ENCODE measurements around the gene GULP1. TPM values are rescaled to one million over a fixed set of nuclear protein-coding genes. Genes with fewer than 3 reads are reported as not detected.

The GULP1 gene
- total RNA-seq, 1 donor = 21.7 TPM

DNA sequence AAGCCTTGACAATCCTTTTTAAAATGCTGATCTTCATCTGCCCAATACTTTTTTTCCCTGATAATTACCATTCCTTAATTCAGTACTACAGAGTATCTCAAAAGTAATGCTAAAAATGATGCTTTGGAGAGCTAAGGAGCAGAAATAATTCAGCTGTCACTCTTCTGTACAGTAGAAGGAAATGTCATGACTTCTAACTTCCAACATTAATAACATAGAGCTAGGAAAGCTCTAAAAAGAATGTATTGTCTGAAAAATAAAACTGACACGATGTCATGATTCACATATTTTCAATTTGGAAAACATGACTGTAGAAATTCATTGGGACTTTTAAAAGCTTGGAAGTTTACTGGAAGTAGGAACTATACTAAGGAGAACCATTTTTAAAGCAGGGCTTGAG lies 212.3 kb downstream of the GULP1 start:
- no peaks in the 10 kb centered on the region for H3K36me3 ChIP-seq (ENCODE audit: insufficient read depth, low read length)
- H3K4me1 ChIP-seq (ENCODE audit: insufficient read depth, low read length) = no peaks in the 10 kb centered on the region
- H4K20me1 ChIP-seq (ENCODE audit: insufficient read depth, low read length) = no peaks in the 10 kb centered on the region
- no peaks in the 10 kb centered on the region for H3K79me2 ChIP-seq (ENCODE audit: insufficient read depth, low read length)
- H3K4me3 ChIP-seq (ENCODE audit: insufficient read depth, low read length) = no peak overlapping the region
- DNase-seq (ENCODE audit: insufficient read length, low spot score, missing footprints) = no peak
- no peaks in the 10 kb centered on the region for H3K9me3 ChIP-seq (ENCODE audit: low read depth, low read length)
- no peak overlapping the region for H3K4me2 ChIP-seq (ENCODE audit: insufficient read depth, low read length)
- no peak overlapping the region for H3K27ac ChIP-seq (ENCODE audit: low read depth, low read length)
- H3K27me3 ChIP-seq (ENCODE audit: insufficient read depth, low read length) = no peaks in the 10 kb centered on the region
- H2AFZ ChIP-seq (ENCODE audit: low read length) = no peak overlapping the region
- TF ChIP-seq, protein P1, sequence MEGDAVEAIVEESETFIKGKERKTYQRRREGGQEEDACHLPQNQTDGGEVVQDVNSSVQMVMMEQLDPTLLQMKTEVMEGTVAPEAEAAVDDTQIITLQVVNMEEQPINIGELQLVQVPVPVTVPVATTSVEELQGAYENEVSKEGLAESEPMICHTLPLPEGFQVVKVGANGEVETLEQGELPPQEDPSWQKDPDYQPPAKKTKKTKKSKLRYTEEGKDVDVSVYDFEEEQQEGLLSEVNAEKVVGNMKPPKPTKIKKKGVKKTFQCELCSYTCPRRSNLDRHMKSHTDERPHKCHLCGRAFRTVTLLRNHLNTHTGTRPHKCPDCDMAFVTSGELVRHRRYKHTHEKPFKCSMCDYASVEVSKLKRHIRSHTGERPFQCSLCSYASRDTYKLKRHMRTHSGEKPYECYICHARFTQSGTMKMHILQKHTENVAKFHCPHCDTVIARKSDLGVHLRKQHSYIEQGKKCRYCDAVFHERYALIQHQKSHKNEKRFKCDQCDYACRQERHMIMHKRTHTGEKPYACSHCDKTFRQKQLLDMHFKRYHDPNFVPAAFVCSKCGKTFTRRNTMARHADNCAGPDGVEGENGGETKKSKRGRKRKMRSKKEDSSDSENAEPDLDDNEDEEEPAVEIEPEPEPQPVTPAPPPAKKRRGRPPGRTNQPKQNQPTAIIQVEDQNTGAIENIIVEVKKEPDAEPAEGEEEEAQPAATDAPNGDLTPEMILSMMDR (IDR thresholded peaks at IDR 0.05; ENCODE audit: extremely low read depth, low read depth, low read length) = no peak

DNA sequence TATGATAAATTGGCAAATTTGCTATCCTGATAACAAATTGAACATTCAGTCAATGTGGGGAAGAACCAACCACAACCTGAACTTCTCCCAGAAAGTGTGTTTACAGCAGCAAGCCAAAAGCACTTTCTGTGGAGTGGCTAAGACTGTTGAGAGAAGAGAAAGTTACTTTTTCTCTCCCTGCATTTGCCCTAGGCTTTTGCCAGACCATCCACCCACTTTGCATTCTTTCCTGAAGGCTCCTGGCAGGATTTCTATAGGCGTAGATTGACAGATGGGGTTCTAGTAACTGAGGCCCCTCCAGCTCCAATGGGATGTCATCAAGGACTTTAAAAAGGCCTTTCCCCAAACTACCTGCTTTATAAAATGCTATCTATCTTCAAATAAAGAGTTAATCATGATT lies 215.2 kb downstream of the GULP1 start:
- DNase-seq (ENCODE audit: insufficient read length, low spot score, missing footprints) = no peak
- H3K36me3 ChIP-seq (ENCODE audit: insufficient read depth, low read length) = no peaks in the 10 kb centered on the region
- no peak overlapping the region for H3K4me3 ChIP-seq (ENCODE audit: insufficient read depth, low read length)
- no peaks in the 10 kb centered on the region for H3K9me3 ChIP-seq (ENCODE audit: low read depth, low read length)
- H4K20me1 ChIP-seq (ENCODE audit: insufficient read depth, low read length) = no peaks in the 10 kb centered on the region
- H3K4me2 ChIP-seq (ENCODE audit: insufficient read depth, low read length) = no peak overlapping the region
- H3K79me2 ChIP-seq (ENCODE audit: insufficient read depth, low read length) = no peaks in the 10 kb centered on the region
- H3K27ac ChIP-seq (ENCODE audit: low read depth, low read length) = no peak overlapping the region
- H3K27me3 ChIP-seq (ENCODE audit: insufficient read depth, low read length) = no peaks in the 10 kb centered on the region
- TF ChIP-seq, protein P1 (IDR thresholded peaks at IDR 0.05; ENCODE audit: extremely low read depth, low read depth, low read length) = no peak
- H2AFZ ChIP-seq (ENCODE audit: low read length) = no peak overlapping the region
- no peaks in the 10 kb centered on the region for H3K4me1 ChIP-seq (ENCODE audit: insufficient read depth, low read length)

DNA sequence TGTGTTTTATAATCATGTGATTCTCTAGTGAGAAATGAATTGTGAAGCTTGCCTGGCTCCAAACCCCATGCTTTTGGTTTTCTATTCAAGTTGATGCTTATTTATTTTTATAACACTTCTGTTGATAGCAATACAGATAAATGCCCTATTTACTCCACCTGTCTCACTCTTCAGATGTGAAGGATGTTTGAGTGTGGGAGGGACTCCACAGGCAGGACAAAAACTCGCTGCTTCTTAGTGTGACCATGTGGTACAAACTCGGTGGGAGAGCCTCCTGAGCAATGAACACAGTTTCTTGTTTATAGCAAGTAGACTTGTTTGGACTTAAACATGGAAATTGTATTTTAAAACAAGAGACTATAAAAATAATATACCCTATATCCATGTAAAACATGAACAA lies 219.7 kb downstream of the GULP1 start:
- H3K4me2 ChIP-seq (ENCODE audit: insufficient read depth, low read length) = no peak overlapping the region

DNA sequence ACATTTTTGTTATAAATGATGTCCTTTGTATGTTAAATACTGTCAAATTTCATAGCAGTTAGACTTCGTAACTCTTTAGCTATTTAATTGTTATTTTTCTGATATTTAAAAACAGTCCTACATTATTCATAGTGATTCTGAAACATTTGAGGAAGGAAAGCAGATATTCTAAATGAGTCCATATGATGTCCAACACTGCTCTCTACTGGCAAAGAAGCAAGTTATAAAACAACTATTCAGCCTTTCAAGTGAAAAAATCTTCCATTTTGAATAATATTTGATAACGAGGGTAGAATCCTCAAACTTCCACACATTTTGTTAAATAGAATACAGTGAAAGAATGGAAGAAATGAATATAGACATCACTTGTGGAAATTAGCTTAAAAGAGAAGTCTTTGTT lies 220.8 kb downstream of the GULP1 start:
- H3K79me2 ChIP-seq (ENCODE audit: insufficient read depth, low read length) = no peaks in the 10 kb centered on the region
- H3K36me3 ChIP-seq (ENCODE audit: insufficient read depth, low read length) = no peaks in the 10 kb centered on the region
- DNase-seq (ENCODE audit: insufficient read length, low spot score, missing footprints) = no peak
- H3K4me2 ChIP-seq (ENCODE audit: insufficient read depth, low read length) = peak overlapping the region; percentile 56
- no peaks in the 10 kb centered on the region for H3K27me3 ChIP-seq (ENCODE audit: insufficient read depth, low read length)
- H3K9me3 ChIP-seq (ENCODE audit: low read depth, low read length) = no peaks in the 10 kb centered on the region
- TF ChIP-seq, protein P1 (IDR thresholded peaks at IDR 0.05; ENCODE audit: extremely low read depth, low read depth, low read length) = peak; percentile 56
- no peaks in the 10 kb centered on the region for H4K20me1 ChIP-seq (ENCODE audit: insufficient read depth, low read length)
- H3K4me3 ChIP-seq (ENCODE audit: insufficient read depth, low read length) = no peak overlapping the region
- H3K27ac ChIP-seq (ENCODE audit: low read depth, low read length) = no peak overlapping the region
- peak overlapping the region; percentile 23 for H2AFZ ChIP-seq (ENCODE audit: low read length)
- H3K4me1 ChIP-seq (ENCODE audit: insufficient read depth, low read length) = no peaks in the 10 kb centered on the region

More for the DNA sequence above, 219.7 kb downstream of the GULP1 start:
- H3K36me3 ChIP-seq (ENCODE audit: insufficient read depth, low read length) = no peaks in the 10 kb centered on the region
- H4K20me1 ChIP-seq (ENCODE audit: insufficient read depth, low read length) = no peaks in the 10 kb centered on the region
- DNase-seq (ENCODE audit: insufficient read length, low spot score, missing footprints) = no peak
- H3K4me1 ChIP-seq (ENCODE audit: insufficient read depth, low read length) = no peaks in the 10 kb centered on the region
- H2AFZ ChIP-seq (ENCODE audit: low read length) = no peak overlapping the region
- no peaks in the 10 kb centered on the region for H3K9me3 ChIP-seq (ENCODE audit: low read depth, low read length)
- H3K27ac ChIP-seq (ENCODE audit: low read depth, low read length) = no peak overlapping the region
- H3K27me3 ChIP-seq (ENCODE audit: insufficient read depth, low read length) = no peaks in the 10 kb centered on the region
- no peaks in the 10 kb centered on the region for H3K79me2 ChIP-seq (ENCODE audit: insufficient read depth, low read length)
- TF ChIP-seq, protein P1 (IDR thresholded peaks at IDR 0.05; ENCODE audit: extremely low read depth, low read depth, low read length) = no peak
- H3K4me3 ChIP-seq (ENCODE audit: insufficient read depth, low read length) = no peak overlapping the region
